Measurements from ENCODE around the gene ATP1A2.
"Not testable (repeated sequence)": the region's sequence is repeated elsewhere in the genome, so short reads cannot be mapped to it uniquely, and the experiment has no call there.

ATP1A2 gene

DNA sequence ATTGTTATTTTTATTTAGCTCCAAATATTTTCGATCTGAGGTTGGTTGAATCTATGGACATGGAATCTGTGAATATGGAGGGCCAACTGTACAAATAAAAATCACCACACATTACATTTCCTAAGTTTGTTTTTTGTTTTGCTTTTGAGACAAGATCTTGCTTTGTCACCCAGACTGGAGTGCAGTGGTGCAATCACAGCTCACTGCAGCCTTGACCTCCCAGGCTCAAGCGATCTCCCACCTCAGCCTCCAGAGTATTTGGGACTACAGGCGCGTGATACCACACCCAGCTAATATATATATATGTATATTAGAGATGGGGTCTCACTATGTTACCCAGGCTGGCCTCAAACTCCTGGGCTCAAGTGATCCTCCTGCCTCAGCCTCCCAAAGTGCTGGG is 10.8 kb downstream of the ATP1A2 start:
- FAIRE-seq: not testable (repeated sequence)

DNA sequence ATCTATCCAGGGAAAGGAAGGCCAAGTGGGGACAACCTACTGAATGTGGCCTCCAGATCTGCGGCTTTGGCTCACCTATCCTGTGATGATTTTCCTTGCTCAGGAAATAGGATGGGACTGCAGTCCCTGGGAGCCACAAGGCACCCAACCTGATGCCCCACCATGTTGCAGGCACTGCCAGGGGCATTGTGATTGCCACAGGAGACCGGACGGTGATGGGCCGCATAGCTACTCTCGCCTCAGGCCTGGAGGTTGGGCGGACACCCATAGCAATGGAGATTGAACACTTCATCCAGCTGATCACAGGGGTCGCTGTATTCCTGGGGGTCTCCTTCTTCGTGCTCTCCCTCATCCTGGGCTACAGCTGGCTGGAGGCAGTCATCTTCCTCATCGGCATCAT is 11.8 kb downstream of the ATP1A2 start:
- FAIRE-seq: no peak

DNA sequence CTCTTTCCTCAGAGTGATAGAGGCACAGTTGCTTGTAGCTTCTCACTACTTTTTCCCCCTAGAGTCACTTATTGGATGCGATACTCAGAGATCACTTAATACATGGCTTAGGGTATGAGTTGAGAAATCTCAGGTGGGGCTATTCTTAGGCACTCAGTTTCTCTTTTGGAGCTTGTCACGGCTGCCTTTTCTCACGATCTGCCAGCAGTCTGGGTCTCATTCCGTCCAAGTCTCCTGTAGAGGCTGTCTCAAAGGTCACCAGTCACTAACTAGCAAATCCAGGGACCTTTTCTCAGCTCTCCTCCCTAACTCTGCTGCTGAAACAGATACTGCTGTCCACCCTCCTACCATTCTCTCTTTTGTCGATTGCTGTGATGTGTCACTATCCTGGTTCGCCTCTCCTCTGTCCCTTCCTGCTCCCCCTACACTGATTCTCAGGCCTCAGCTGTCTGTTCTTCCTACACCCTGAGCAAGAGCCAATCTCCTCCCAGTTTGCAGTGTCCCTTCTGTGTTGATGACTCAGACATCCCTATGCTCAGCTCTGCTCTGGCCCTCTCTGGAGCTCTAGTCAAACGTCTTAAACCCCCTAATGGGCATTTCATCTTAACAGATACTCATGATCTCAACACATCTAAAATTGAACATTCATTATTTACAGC is 12.4 kb downstream of the ATP1A2 start:
- FAIRE-seq: no peak

DNA sequence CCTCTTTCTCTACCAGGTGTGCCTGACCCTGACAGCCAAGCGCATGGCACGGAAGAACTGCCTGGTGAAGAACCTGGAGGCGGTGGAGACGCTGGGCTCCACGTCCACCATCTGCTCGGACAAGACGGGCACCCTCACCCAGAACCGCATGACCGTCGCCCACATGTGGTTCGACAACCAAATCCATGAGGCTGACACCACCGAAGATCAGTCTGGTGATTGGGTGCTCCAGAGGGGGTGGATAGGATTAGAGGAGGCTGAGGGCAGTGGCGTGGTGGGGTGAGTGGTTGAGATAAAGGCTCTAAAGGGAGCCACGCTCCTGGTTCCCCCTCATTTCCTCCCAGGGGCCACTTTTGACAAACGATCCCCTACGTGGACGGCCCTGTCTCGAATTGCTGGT is 13.1 kb downstream of the ATP1A2 start:
- no peak for FAIRE-seq

DNA sequence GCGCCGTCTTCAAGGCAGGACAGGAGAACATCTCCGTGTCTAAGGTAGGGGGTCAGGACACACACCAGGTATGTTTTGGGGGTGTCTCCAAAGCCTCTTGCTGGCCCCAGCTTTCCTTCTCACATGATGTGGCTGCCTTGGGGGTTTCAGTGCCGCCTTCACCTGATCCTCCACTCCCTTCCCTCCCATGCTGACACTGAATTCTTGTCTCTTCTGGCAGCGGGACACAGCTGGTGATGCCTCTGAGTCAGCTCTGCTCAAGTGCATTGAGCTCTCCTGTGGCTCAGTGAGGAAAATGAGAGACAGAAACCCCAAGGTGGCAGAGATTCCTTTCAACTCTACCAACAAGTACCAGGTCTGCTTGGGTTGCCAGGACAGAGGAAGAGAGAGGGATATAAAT is 13.5 kb downstream of the ATP1A2 start:
- no peak for FAIRE-seq

DNA sequence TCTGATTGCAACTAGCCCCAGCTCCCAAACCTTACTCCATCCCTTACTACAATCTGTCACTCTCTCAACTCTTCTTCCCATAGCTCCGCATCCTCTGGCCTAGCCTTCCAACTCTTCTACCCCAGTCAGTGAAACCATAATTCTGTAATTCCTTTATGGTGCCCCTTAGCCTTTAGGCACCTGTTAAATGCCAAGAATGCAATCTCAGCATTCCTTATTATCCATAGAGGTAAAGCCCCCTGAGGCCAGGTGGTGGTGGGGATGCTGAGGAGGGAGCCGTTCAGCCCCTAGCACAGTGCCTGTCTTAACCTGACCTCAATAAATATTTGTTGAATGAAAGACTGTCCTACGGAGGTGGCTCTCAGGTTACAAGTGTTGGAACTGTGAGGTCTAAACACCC is 14.0 kb downstream of the ATP1A2 start:
- no peak for FAIRE-seq

DNA sequence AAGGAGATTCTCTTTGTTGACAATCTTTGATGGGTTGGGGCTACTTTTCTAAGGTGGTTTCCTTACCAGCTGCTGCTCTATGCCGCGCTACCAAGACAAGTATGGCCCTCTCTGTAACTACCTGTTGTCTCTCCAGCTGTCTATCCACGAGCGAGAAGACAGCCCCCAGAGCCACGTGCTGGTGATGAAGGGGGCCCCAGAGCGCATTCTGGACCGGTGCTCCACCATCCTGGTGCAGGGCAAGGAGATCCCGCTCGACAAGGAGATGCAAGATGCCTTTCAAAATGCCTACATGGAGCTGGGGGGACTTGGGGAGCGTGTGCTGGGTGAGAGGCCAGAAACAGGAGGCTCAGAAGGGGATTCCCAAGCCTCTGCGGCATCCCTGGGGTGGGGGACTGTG is 14.4 kb downstream of the ATP1A2 start:
- FAIRE-seq: no peak

DNA sequence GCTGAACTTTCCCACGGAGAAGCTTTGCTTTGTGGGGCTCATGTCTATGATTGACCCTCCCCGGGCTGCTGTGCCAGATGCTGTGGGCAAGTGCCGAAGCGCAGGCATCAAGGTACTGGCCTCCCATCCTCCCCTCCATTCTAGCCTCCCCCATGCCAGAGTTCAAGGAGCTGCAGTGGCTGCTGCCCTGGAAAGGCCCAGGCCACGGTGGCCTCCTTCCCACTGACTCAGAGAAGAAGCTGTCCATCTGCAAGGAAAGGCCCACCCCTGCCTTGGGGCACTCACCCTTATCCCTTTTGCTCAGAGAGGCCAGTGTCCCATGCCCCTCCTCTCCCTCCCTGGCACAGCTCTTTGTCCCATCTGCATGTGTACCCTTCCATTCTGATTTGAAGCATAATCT is 14.9 kb downstream of the ATP1A2 start:
- FAIRE-seq: no peak

DNA sequence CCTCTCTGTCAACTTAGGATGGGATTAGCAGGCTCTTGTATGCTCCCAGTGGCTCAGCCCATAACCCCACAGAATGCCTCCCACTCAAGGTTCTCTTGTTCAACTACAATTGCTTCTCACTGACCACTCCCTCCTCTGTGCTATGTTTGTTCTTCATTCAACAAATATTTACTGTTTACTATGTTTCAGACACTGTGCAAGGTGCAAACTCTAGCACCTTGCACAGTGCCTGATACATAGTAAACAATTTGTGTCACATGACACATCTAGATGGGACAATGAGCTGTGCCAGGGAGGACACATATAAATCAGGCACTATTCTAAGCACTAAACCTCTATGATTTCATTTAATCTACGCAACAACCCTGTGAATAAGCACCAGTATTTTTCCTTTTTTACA is 15.4 kb downstream of the ATP1A2 start:
- no peak for FAIRE-seq

DNA sequence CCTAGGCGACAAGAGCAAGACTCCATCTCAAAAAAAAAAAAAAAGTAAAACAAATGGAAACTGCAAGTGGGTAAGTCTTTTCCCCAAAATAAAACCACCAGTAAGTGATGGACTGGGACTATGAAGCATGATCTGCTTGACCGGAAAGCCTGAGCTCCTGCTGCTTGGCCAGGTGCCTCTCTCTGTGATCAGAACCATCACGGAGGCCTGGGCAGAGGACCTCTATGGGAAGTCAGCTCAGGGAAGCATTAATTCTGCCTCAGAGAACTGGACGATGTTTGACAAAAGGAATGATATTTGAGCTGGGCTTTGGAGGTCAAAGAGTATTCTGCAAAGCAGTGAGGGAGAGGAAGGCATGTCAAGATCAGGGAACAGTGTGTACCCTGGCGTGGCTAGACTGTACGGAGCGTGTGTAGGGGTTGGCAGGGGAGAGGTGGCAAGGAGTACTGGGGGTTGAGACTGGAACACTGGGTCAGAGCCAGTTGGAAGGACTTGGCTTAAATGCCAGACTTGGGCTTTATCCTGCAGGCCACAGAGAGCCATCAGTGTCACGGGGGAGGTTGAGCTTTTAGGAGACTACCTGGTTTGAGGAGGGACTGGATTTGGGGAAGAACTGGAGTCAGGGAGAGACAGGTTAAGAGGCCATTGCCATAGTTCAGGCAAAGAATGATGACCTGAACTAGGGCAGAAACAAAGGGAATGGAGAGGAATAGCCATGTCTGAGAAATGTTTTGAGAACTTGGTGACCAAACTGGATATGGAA is 16.4 kb downstream of the ATP1A2 start:
- FAIRE-seq: no peak

DNA sequence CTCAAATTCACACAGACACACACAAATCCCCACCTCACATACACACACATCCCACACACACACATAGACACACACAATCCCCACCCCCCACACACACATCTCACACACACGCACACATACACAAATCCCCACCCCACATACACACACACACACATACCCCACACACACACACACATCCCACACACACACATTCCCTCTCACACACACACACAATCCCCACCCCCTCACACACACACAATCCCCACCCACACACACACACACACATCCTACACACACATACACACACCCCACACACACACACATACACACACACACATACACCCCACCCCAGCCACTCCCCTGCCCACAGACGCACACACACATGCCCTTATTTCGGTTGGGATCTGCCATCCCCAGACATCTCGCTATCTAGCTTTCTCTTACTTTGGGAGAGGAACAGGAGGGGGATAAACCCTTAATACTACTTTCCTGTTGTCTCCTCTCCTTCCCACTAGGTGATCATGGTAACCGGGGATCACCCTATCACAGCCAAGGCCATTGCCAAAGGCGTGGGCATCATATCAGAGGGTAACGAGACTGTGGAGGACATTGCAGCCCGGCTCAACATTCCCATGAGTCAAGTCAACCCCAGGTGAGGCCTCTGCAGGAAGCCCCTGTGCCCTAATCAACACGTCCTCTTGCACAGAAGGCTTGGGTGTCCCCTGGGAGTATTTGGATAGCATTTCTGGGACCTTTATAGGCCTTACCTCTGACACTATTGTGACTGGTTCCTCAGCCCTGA is 18.6 kb downstream of the ATP1A2 start:
- FAIRE-seq: no peak

DNA sequence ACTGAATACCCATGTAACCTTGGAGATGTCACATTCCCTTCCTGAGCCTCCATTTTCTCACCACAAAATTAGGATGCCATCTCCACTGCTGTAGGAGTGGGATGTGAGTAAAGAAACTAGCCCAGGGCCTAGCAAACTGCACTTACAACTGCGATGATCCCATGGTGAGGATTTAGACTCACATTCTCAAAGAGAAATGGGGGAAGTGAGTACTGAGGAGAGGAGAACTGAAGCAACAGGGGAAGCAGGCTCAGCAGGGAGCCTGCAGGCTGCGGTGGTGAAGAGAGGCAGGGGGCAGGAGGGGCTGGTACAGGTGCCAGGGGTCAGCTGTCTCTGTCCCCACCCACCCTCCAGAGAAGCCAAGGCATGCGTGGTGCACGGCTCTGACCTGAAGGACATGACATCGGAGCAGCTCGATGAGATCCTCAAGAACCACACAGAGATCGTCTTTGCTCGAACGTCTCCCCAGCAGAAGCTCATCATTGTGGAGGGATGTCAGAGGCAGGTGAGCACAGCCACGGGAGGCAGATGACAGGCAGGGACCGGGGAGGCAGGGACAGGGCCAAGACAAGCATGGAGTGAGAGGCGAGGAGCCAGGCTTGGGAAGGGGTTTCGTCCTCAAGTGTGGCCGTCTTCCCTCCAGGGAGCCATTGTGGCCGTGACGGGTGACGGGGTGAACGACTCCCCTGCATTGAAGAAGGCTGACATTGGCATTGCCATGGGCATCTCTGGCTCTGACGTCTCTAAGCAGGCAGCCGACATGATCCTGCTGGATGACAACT is 19.4 kb downstream of the ATP1A2 start:
- no peak for FAIRE-seq

DNA sequence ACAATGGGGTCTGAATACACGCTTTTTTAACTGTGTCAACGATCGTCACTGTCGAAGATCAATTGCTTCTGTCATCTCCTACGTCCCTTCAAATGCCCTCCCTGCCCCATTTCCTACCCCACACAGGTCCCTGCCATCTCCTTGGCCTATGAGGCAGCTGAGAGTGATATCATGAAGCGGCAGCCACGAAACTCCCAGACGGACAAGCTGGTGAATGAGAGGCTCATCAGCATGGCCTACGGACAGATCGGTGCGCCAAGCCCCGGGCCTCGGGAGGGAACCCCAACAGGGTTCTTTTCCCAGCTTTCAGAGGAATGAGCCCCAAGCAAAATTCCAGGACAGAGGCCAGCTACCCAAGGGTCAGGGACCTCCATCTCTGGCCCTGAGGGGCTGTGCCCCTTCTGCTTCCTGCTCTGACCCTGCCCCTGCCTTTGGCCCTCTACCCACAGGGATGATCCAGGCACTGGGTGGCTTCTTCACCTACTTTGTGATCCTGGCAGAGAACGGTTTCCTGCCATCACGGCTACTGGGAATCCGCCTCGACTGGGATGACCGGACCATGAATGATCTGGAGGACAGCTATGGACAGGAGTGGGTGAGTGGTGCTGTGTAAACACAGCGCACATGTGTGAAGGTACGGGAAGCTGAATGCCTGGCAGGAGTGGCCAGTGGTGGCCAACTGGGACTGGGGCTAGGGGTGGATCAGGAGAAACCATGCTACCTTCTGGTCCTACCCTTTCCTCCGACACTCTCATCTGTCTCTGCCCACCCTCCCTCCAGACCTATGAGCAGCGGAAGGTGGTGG is 20.8 kb downstream of the ATP1A2 start:
- no peak for FAIRE-seq

DNA sequence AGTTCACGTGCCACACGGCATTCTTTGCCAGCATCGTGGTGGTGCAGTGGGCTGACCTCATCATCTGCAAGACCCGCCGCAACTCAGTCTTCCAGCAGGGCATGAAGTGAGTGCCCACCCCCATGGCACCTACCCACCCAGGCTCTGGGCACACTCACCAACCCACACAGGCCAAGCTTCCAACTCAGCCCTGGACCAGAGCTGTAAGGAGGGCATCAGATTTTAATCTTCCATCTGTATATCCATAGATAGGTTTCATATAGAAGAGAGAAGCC is 21.3 kb downstream of the ATP1A2 start:
- FAIRE-seq: no peak

DNA sequence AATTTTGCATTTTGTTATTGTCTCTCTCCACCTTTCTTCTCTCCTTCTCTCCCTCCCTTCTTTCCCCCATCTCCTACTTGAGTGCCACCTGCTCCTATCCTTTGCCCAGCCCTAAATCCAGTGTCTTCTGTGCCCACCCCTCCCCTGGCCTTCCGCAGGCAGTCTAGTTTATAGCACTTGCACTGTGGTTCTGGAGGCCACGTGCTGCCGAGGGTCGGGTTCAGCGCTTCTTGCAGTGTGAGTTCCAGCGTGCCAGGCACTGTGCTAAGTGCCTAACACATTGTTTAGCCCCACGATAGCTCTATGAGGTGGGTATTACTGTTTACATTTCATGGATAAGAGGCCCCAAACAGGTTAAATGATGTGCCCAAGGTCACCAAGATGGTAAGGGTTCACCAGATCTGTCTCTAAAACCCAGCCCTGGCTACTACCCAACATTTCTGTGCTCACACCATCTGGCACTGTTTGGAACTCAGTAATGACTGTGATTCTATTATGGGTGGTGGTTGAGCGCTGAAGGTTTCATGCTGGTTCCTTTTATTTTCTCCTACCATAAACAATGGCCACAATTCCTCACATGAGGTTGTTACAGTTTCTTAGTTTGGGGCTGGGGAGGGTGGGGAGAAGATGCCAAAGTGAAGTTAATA is 21.8 kb downstream of the ATP1A2 start:
- no peak for FAIRE-seq

DNA sequence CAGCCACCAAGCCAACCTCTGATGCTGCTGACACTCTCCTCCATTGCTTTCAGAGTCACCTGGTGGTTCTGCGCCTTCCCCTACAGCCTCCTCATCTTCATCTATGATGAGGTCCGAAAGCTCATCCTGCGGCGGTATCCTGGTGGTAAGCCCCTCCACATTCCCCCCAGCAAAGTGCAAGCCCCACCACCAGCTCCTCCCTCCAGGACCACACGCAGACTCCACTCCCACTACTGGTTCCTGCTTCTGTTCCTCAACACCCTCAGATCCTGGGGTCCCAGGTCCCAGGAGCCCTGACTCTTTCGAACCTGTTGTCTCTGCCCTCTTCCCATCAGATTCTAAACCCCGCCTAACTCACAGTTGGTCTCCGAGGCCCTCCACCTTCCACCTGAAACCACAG is 24.3 kb downstream of the ATP1A2 start:
- no peak for FAIRE-seq

DNA sequence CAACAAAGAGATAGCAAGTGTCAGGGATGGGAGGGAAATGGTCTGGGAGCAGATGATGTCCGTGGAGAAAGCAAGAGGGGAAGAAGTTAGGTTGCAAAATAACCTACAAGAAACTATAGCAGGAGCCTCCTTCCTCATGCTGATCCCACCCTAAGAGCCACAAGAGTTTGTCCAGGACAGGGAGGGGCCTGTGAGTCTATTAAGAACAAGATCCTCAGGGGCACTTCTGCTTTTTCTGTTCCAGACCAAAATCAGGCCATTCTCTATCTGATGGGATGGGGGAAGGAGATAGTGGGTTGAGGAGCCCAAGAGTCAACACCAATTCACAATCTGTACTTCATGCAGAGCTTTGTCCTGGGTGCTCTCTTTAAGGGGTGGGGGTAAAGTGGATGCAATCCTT is 28.1 kb downstream of the ATP1A2 start:
- no peak for FAIRE-seq

DNA sequence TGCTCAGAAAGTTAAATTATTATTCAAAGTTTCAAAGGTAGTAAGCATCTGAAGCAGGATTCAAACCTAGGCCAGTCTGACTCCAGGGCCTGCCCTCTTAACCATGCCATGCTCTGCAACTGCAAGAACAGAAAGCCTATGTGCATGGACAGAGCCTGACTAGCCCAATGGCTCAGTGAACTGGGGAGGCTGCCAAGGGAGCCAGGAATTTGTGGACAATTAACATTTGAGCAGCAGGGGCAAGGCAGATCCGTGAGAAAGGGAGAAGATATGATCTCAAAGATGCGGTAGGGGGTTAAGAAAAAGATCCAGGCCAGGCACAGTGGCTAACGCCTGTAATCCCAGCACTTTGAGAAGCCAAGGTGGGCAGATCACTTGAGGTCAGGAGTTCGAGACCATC is 29.4 kb downstream of the ATP1A2 start:
- no peak for FAIRE-seq

DNA sequence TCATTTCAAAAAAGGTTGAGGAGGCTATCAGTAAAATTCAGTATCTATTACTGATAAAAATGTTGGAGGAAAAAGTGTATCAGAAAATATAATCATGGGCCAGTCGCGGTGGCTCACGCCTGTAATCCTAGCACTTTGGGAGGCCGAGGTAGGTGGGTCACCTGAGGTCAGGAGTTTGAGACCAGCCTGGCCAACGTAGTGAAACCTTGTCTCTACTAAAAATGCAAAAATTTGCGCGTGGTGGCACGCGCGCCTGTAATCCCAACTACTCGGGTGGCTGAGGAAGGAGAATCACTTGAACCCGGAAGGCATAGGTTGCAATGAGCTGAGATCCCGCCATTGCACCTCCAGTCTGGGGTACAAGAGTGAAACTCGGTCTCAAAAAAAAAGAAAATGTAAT is 30.5 kb downstream of the ATP1A2 start:
- no peak for FAIRE-seq

DNA sequence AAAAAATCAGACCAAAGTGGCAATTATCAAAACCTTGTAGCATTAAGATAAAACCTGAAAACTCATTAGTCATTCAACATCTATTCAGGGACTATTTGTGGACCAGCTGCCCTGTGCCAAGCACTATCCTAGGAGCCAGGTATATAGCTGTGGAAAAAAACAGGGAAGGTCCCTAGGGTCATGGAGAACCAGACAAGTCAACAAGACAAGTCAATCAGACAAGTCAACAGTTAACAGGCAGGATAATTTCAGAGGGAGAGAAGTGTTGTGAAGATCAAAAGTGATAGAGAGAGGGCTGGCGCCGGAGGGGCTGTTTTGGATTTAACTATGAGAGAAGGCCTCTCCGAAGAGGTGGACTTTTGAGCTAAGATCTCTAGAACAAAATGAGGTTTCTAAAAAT is 32.6 kb downstream of the ATP1A2 start:
- no peak for FAIRE-seq

DNA sequence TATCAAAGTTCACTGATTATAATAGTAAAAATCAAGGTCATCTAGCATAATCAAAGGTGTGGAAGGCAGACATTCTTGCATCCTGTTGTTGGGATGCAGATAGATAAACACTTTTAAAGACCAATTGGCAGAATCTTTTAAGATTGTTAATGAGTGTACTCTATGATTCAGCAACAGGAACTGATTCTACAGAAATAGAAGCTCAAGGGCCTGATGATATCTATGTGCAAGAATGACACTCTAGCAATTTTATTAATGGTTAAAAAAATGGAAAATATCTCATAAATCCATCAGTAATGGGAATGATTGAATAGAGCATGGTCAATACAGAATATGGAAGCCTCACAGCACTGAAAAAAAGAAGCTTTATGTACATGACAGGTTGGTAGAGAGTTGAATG is 33.7 kb downstream of the ATP1A2 start:
- no peak for FAIRE-seq

DNA sequence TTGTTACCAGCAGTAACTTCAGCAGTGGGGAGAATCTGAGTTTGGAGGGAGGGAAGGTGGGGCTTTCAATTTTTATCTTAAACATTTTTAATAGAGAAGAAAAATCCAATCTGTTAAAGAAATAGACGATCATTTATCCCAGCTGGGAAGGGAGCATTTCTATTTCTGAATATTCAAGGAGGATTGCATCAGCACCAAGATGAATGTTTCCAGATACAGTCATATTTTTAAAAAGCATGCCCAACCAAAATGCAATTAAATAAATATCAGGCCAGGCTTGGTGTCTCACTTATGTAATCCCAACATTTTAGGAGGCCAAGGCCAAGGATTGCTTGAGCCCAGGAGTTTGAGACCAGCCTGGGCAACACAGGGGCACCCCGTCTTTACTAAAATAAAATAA is 34.2 kb downstream of the ATP1A2 start:
- FAIRE-seq: no peak
